Endothelial cell of umbilical vein (primary cell): ENCODE data around the gene FTSJ3. TPM values are rescaled to one million over a fixed set of nuclear protein-coding genes. Genes with fewer than 3 reads are reported as not detected.
A peak's percentile ranks its signal among the peaks of the same experiment; 100 is the strongest.

Experiments used
- BruUV-seq: library from RNA; stranded (reverse); fragments of 400-500 nt; replicated peaks from 2 replicates; lab custom pipeline; 2021; lab: Mats Ljungman, UMichigan
- CTCF ChIA-PET: fragments of 300-600, 350-600 bp; sonication (Branson Sonifier 250); formaldehyde crosslinking; loops from one replicate; lab custom pipeline; 2021; ENCODE audit warnings: antibody characterized with exemption, inconsistent platforms; lab: Charles Lee
- POLR2A ChIA-PET: fragments of 300-600, 350-600 bp; sonication (Branson Sonifier 250); formaldehyde crosslinking; loops from one replicate; lab custom pipeline; 2021; ENCODE audit warnings: antibody characterized with exemption, inconsistent platforms; lab: Charles Lee
- DNase-seq: peaks from one replicate; pipeline ENCODE4 v3.0.0-alpha.2; 2011; ENCODE audit warnings: low read depth, low spot score
- FAIRE-seq: peaks from 2 replicates; lab custom pipeline; 2011; peaks lifted over from hg19 to GRCh38; lab: Jason Lieb, UNC
- H2AFZ ChIP-seq: 2 replicates; pipeline ENCODE4 v1.6.0; 2012; ENCODE audit warnings: low read depth, low read length, control low read depth, inconsistent platforms
- H3K27ac ChIP-seq: 2 replicates; pipeline ENCODE4 v1.5.1; 2011; ENCODE audit warnings: low read depth, mild to moderate bottlenecking, control low read depth, low read length, moderate library complexity; ENCODE audit not compliant: insufficient read depth
- H3K27me3 ChIP-seq, 2 experiments: 2 replicates each; pipeline versions ENCODE4 v1.6.0 to v1.6.1; 2011; ENCODE audit warnings: low read length in 2 of 2, mixed read lengths in 1 of 2; ENCODE audit not compliant: control insufficient read depth in 2 of 2, insufficient read depth in 2 of 2
- H3K36me3 ChIP-seq, 2 experiments: 2 replicates in 1 of 2; 3 replicates in 1 of 2; pipeline ENCODE4 v1.5.1; 2011; ENCODE audit warnings: low read length in 2 of 2, mild to moderate bottlenecking in 1 of 2, moderate library complexity in 1 of 2; ENCODE audit not compliant: control insufficient read depth in 2 of 2, insufficient read depth in 2 of 2; ENCODE audit errors: extremely low read depth in 1 of 2
- H3K4me1 ChIP-seq: 3 replicates; pipeline ENCODE4 v1.5.1; 2011; ENCODE audit warnings: mild to moderate bottlenecking, low read length; ENCODE audit not compliant: control insufficient read depth, insufficient read depth; ENCODE audit errors: extremely low read depth
- H3K4me2 ChIP-seq: 2 replicates; pipeline ENCODE4 v1.6.1; 2011; ENCODE audit warnings: low read length, control low read depth, mixed read lengths; ENCODE audit not compliant: insufficient read depth
- H3K4me3 ChIP-seq, 3 experiments: fragments of 200-600 bp in 1 of 3; sonication (generic), shearing (Covaris generic) in 1 of 3; replicated peaks in 1 of 3; 2 replicates each; pipeline ENCODE4 v1.5.1; 2011 to 2016; ENCODE audit warnings: control low read depth in 3 of 3, low read length in 3 of 3, mild to moderate bottlenecking in 2 of 3, inconsistent platforms in 1 of 3, low read depth in 1 of 3, moderate library complexity in 1 of 3; ENCODE audit not compliant: insufficient read depth in 1 of 3
- H3K79me2 ChIP-seq: 2 replicates; pipeline ENCODE4 v1.6.0; 2012; ENCODE audit warnings: low read length, inconsistent platforms; ENCODE audit not compliant: control insufficient read depth, insufficient read depth
- H3K9ac ChIP-seq: replicated peaks from 2 replicates; pipeline ENCODE3; 2011; ENCODE audit warnings: low read length, control low read depth; ENCODE audit not compliant: insufficient read depth; ENCODE audit errors: extremely low read depth
- H3K9me1 ChIP-seq: replicated peaks from 3 replicates; pipeline ENCODE4 v1.6.0; 2011; ENCODE audit warnings: mild to moderate bottlenecking, low read length; ENCODE audit not compliant: control insufficient read depth, insufficient read depth; ENCODE audit errors: extremely low read depth
- H3K9me3 ChIP-seq: replicated peaks from 2 replicates; pipeline ENCODE4 v1.5.1; 2012; ENCODE audit warnings: low read length, inconsistent platforms; ENCODE audit not compliant: control insufficient read depth, insufficient read depth
- H4K20me1 ChIP-seq: replicated peaks from 2 replicates; pipeline ENCODE3; 2011; ENCODE audit warnings: mild to moderate bottlenecking, low read length; ENCODE audit not compliant: control insufficient read depth, insufficient read depth; ENCODE audit errors: extremely low read depth
- EZH2 ChIP-seq: IDR thresholded peaks from 2 replicates; pipeline ENCODE4 v1.6.1; 2012; ENCODE audit warnings: borderline replicate concordance, low read depth, mild to moderate bottlenecking, moderate library complexity, low read length, inconsistent platforms; ENCODE audit not compliant: severe bottlenecking
- FOS ChIP-seq: IDR thresholded peaks from 2 replicates; pipeline ENCODE4 v1.6.1; 2011; ENCODE audit warnings: mild to moderate bottlenecking, low read length, moderate library complexity, borderline replicate concordance; ENCODE audit not compliant: insufficient read depth
- GATA2 ChIP-seq: IDR thresholded peaks from 2 replicates; pipeline ENCODE4 v1.7.0; 2011; ENCODE audit warnings: low read depth, mild to moderate bottlenecking, moderate library complexity, mixed read lengths, low read length; ENCODE audit not compliant: insufficient read length, insufficient read depth
- JUN ChIP-seq: IDR thresholded peaks from 2 replicates; pipeline ENCODE4 v1.6.1; 2011; ENCODE audit warnings: borderline replicate concordance, low read depth; ENCODE audit not compliant: insufficient read length, insufficient read depth
- MYC ChIP-seq: IDR thresholded peaks from one replicate; pipeline ENCODE4 v1.6.1; 2011; ENCODE audit warnings: mild to moderate bottlenecking, low read depth, low read length
- POLR2A ChIP-seq: IDR thresholded peaks from 2 replicates; pipeline ENCODE4 v1.6.1; 2012; ENCODE audit warnings: low read depth, mild to moderate bottlenecking, control low read depth, low read length
- POLR2AphosphoS5 ChIP-seq: IDR thresholded peaks from 2 replicates; pipeline ENCODE4 v1.6.1; 2012; ENCODE audit warnings: low read depth, mild to moderate bottlenecking, control low read depth, low read length, moderate library complexity; ENCODE audit not compliant: insufficient read depth
- dilution Hi-C: fragments of 300-500 bp; cut with MboI; formaldehyde crosslinking; loops from one replicate; pipeline ENCODE4 v1.15.0; 2019; ENCODE audit warnings: low sequenced_read_pairs; ENCODE audit not compliant: extremely low pct_ligation_motif_present
- intact Hi-C: fragments of 100-400 bp; cut with micrococcal nuclease; formaldehyde crosslinking; loops from one replicate; pipeline ENCODE4 v1.10.0; 2022
- polyA plus RNA-seq, 4 experiments: library from polyadenylated mRNA; depleted of rRNA in 3 of 4; stranded (reverse) in 3 of 4; unstranded in 1 of 4; fragments of >200 nt; gene quantifications; 2 replicates each; pipeline versions ENCODE4 v1.2.1 to v1.2.3, GENCODE V29; 2011 to 2012; ENCODE audit warnings: missing spikeins in 1 of 4
- total RNA-seq: library from RNA; stranded (reverse); gene quantifications from 2 replicates; pipeline ENCODE4 v1.2.3, GENCODE V29; 2021
- TF ChIP-seq, protein P1 (sequence below), 2 donors: IDR thresholded peaks; 1 replicate in 1 of 2; 2 replicates in 1 of 2; pipeline ENCODE4 v1.5.1; 2011; ENCODE audit warnings: low read length in 2 of 2, mild to moderate bottlenecking in 2 of 2, moderate library complexity in 2 of 2, control low read depth in 1 of 2, inconsistent platforms in 1 of 2, low read depth in 1 of 2; ENCODE audit not compliant: insufficient read depth in 1 of 2; ENCODE audit errors: extremely low read depth in 1 of 2
- TF ChIP-seq, protein P2 (sequence below): IDR thresholded peaks from 2 replicates; pipeline ENCODE4 v1.6.1; 2011; ENCODE audit not compliant: insufficient read depth, insufficient read length

Gene FTSJ3
- total and polyA plus RNA-seq, 2 donors (not counting 3 experiments of a cell fraction or from before 2014, with no cell fraction given): 42.1 to 60.2 TPM

DNA sequence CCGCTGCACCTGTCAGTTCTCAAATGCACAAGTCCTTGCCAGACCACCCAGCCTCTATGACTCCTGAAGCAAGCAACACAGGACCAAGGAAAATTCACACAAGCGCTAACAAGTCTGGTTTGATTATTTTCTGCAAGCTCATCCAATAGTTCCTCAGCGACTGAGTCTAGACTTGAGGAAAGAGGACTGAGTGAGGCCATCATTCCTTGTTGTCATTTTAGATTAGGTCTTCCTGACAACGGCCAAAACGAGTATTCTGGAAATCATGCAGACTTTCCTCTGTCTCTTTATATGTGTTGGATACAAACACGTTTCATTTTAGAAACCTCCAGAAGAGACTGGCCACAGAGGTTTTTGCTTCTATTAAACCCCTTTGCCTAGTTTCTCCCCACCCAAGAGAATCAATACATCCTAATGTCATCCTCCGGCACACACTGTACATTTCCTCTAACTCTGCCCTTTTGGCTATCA, 54.6 kb downstream of the FTSJ3 start:
- BruUV-seq: TSS peak; percentile 55
- dilution Hi-C loops: no loop called here
- DNase-seq: no peak

More for the DNA sequence above, 54.6 kb downstream of the FTSJ3 start:
- no peaks in the 10 kb centered on the region for H4K20me1 ChIP-seq
- H3K9ac ChIP-seq: peak overlapping the region; percentile 90
- ChIA-PET POLR2A (interaction anchor here (0.8 to 2.4 kb wide), 4 partner anchors 8 to 97 kb away, joined by 3 to 5 read pairs (median 4); no protein-coding TSS in a partner anchor), CTCF (interaction anchor here (1.0 to 1.4 kb wide), 5 partner anchors 11 to 347 kb away, joined by 3 to 6 read pairs (median 4); no protein-coding TSS in a partner anchor)
- no peaks in the 10 kb centered on the region for H3K36me3 ChIP-seq
- peak; percentile 28 for FAIRE-seq
- peak overlapping the region; percentile 49 for H2AFZ ChIP-seq
- peaks cover 88% of the 10 kb centered on the region for H3K79me2 ChIP-seq
- H3K4me2 ChIP-seq: peak overlapping the region; percentile 98
- H3K4me1 ChIP-seq: peaks cover 15% of the 10 kb centered on the region
- TF ChIP-seq EZH2 (no peak), JUN (no peak), GATA2 (no peak), POLR2AphosphoS5 (no peak), MYC (no peak), POLR2A (no peak), FOS (no peak)
- TF ChIP-seq, protein P1, sequence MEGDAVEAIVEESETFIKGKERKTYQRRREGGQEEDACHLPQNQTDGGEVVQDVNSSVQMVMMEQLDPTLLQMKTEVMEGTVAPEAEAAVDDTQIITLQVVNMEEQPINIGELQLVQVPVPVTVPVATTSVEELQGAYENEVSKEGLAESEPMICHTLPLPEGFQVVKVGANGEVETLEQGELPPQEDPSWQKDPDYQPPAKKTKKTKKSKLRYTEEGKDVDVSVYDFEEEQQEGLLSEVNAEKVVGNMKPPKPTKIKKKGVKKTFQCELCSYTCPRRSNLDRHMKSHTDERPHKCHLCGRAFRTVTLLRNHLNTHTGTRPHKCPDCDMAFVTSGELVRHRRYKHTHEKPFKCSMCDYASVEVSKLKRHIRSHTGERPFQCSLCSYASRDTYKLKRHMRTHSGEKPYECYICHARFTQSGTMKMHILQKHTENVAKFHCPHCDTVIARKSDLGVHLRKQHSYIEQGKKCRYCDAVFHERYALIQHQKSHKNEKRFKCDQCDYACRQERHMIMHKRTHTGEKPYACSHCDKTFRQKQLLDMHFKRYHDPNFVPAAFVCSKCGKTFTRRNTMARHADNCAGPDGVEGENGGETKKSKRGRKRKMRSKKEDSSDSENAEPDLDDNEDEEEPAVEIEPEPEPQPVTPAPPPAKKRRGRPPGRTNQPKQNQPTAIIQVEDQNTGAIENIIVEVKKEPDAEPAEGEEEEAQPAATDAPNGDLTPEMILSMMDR (IDR thresholded peaks at IDR 0.05; ENCODE audit: extremely low read depth in 1 of 2, insufficient read depth in 1 of 2, low read depth in 1 of 2, low read length in 2 of 2): no peak
- TF ChIP-seq, protein P2, sequence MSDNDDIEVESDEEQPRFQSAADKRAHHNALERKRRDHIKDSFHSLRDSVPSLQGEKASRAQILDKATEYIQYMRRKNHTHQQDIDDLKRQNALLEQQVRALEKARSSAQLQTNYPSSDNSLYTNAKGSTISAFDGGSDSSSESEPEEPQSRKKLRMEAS: no peak
- peak overlapping the region; percentile 78 for H3K27ac ChIP-seq
- H3K9me3 ChIP-seq: no peaks in the 10 kb centered on the region
- peak overlapping the region; percentile 62 to 94 (median 77) for H3K4me3 ChIP-seq
- intact Hi-C loops: loop anchor here (1.0 kb wide), 2 partner anchors 32 to 72 kb away; partner anchors contain the start of gene STRADA
- H3K9me1 ChIP-seq: no peaks in the 10 kb centered on the region
- H3K27me3 ChIP-seq: no peaks in the 10 kb centered on the region

Other genes starting within 250 kb of the FTSJ3 start
- 26.1 and 31.7 TPM in 2 replicates for gene TACO1, start 226.8 kb downstream of the FTSJ3 start, total RNA-seq
- 23.9 and 24.7 TPM in 2 replicates for gene TACO1, start 226.8 kb downstream of the FTSJ3 start, polyA plus RNA-seq
- gene MAP3K3, start 205.2 kb downstream of the FTSJ3 start, total RNA-seq: 81.0 and 91.4 TPM in 2 replicates
- gene MAP3K3, start 205.2 kb downstream of the FTSJ3 start, polyA plus RNA-seq: 47.4 and 56.6 TPM in 2 replicates
- 69.0 TPM in 2 replicates for gene LIMD2, start 127.5 kb downstream of the FTSJ3 start, total RNA-seq
- gene LIMD2, start 127.5 kb downstream of the FTSJ3 start, polyA plus RNA-seq: 83.9 and 99.9 TPM in 2 replicates
- gene STRADA, start 85.9 kb downstream of the FTSJ3 start, total RNA-seq: 47.0 and 49.6 TPM in 2 replicates
- gene STRADA, start 85.9 kb downstream of the FTSJ3 start, polyA plus RNA-seq: 53.6 and 55.1 TPM in 2 replicates
- gene CCDC47, start 54.1 kb downstream of the FTSJ3 start, total RNA-seq: 73.9 and 76.5 TPM in 2 replicates
- 13.7 and 21.7 TPM in 2 replicates for gene CCDC47, start 54.1 kb downstream of the FTSJ3 start, polyA plus RNA-seq
- gene DDX42, start 53.5 kb downstream of the FTSJ3 start, total RNA-seq: 111 and 124 TPM in 2 replicates
- gene DDX42, start 53.5 kb downstream of the FTSJ3 start, polyA plus RNA-seq: 36.8 and 48.1 TPM in 2 replicates
- gene PSMC5, start 232 bp downstream of the FTSJ3 start, total RNA-seq: 179 TPM in 2 replicates
- 170 and 236 TPM in 2 replicates for gene PSMC5, start 232 bp downstream of the FTSJ3 start, polyA plus RNA-seq
- 50.3 and 51.2 TPM in 2 replicates for gene SMARCD2, start 15.0 kb upstream of the FTSJ3 start, total RNA-seq
- 55.7 and 62.8 TPM in 2 replicates for gene SMARCD2, start 15.0 kb upstream of the FTSJ3 start, polyA plus RNA-seq
- not detected in 2 replicates for gene CSH2, start 46.0 kb upstream of the FTSJ3 start, total RNA-seq
- gene CSH2, start 46.0 kb upstream of the FTSJ3 start, polyA plus RNA-seq: not detected in 2 replicates
- not detected in 2 replicates for gene GH2, start 54.3 kb upstream of the FTSJ3 start, total RNA-seq
- gene GH2, start 54.3 kb upstream of the FTSJ3 start, polyA plus RNA-seq: not detected in 2 replicates
- gene CSH1, start 68.9 kb upstream of the FTSJ3 start, total RNA-seq: not detected in 2 replicates
- gene CSH1, start 68.9 kb upstream of the FTSJ3 start, polyA plus RNA-seq: not detected in 2 replicates
- not detected in 2 replicates for gene CSHL1, start 83.6 kb upstream of the FTSJ3 start, total RNA-seq
- gene CSHL1, start 83.6 kb upstream of the FTSJ3 start, polyA plus RNA-seq: not detected in 2 replicates
- gene GH1, start 91.2 kb upstream of the FTSJ3 start, total RNA-seq: not detected in 2 replicates
- not detected in 2 replicates for gene GH1, start 91.2 kb upstream of the FTSJ3 start, polyA plus RNA-seq
- 0.60 and 2.1 TPM in 2 replicates for gene CD79B, start 104.7 kb upstream of the FTSJ3 start, total RNA-seq
- gene CD79B, start 104.7 kb upstream of the FTSJ3 start, polyA plus RNA-seq: 2.2 and 3.9 TPM in 2 replicates
- gene SCN4A, start 145.3 kb upstream of the FTSJ3 start, total RNA-seq: 0.40 TPM in 1 of 2 replicates, not detected in the other
- gene SCN4A, start 145.3 kb upstream of the FTSJ3 start, polyA plus RNA-seq: 0.01 and 0.02 TPM in 2 replicates
- 0.78 and 1.2 TPM in 2 replicates for gene PRR29, start 170.7 kb upstream of the FTSJ3 start, total RNA-seq
- gene PRR29, start 170.7 kb upstream of the FTSJ3 start, polyA plus RNA-seq: 0.39 and 0.60 TPM in 2 replicates
- gene ICAM2, start 193.0 kb upstream of the FTSJ3 start, total RNA-seq: 514 and 586 TPM in 2 replicates
- gene ICAM2, start 193.0 kb upstream of the FTSJ3 start, polyA plus RNA-seq: 2,377 and 2,759 TPM in 2 replicates